ENCODE data around the gene MBOAT1. TPM values are rescaled to one million over a fixed set of nuclear protein-coding genes. Genes with fewer than 3 reads are reported as not detected.
A peak's percentile ranks its signal among the peaks of the same experiment; 100 is the strongest.

The MBOAT1 gene
- polyA plus RNA-seq, 1 of the 3 experiments (the other 2 are of a cell fraction), result 3.0 TPM

- Histone ChIP-seq H3K9me3 (no peaks in the 10 kb centered on the region), H3K4me1 (ENCODE audit: control insufficient read depth in 1 of 2, insufficient read depth in 2 of 2, low read depth in 1 of 2, low read length in 1 of 2) (peaks cover 0 to under 1% of the 10 kb centered on the region in 2 experiments; a peak in 1 of 4 replicates), H3K4me2 (no peak overlapping the region), H3F3A (replicated peaks; ENCODE audit: insufficient read depth) (peaks cover 5% of the 10 kb centered on the region), H3K36me3 (replicated peaks in 1 of 2; ENCODE audit: control insufficient read depth in 1 of 2, insufficient read depth in 2 of 2, low read length in 1 of 2) (no peaks in the 10 kb centered on the region), H3K27ac (ENCODE audit: low read depth in 2 of 2, low read length in 1 of 2) (no peak overlapping the region), H2AFZ (ENCODE audit: low read depth) (no peak overlapping the region), H3K4me3 (ENCODE audit: low read depth in 2 of 2, low read length in 1 of 2) (no peak overlapping the region), H3K9ac (no peak overlapping the region), H3K27me3 (ENCODE audit: insufficient read depth) (no peaks in the 10 kb centered on the region), H3K9me2 (no peaks in the 10 kb centered on the region), H3K79me2 (ENCODE audit: insufficient read depth) (no peaks in the 10 kb centered on the region), H4K20me1 (ENCODE audit: insufficient read depth) (no peaks in the 10 kb centered on the region)
- 96% methylated on average over 1 of the region's 1 CpG for WGBS (ENCODE audit: low lambda C conversion rate)
- no peak for DNase-seq
- no peak for TF ChIP-seq SIN3A (IDR thresholded peaks at IDR 0.05; ENCODE audit: borderline replicate concordance, low read depth, low read length)
- no peak for TF ChIP-seq MEF2A (IDR thresholded peaks at IDR 0.05; ENCODE audit: borderline replicate concordance, low read depth)
- no peak for TF ChIP-seq JUND (IDR thresholded peaks at IDR 0.05)
- ChIA-PET CTCF (no interaction called here), POLR2A (no interaction called here)
These were observed 20.3 kb downstream of the MBOAT1 start for GRCh38 chr6:20191992-20192391.

GRCh38 chr6:20188630-20189075 lies 23.6 kb downstream of the MBOAT1 start:
- no peaks in the 10 kb centered on the region for H3K36me3 ChIP-seq (replicated peaks in 1 of 2; ENCODE audit: control insufficient read depth in 1 of 2, insufficient read depth in 2 of 2, low read length in 1 of 2)
- no peak for DNase-seq
- ChIA-PET POLR2A (no interaction called here), CTCF (no interaction called here)
- H3K9me3 ChIP-seq, result no peaks in the 10 kb centered on the region
- H3K4me1 ChIP-seq (ENCODE audit: control insufficient read depth in 1 of 2, insufficient read depth in 2 of 2, low read depth in 1 of 2, low read length in 1 of 2), result 0 out of 4 replicates have a peak, but pooled peaks cover 0 to 6% of the 10 kb centered on the region in 2 experiments
- H3K4me2 ChIP-seq, result no peak overlapping the region
- no peaks in the 10 kb centered on the region for H4K20me1 ChIP-seq (ENCODE audit: insufficient read depth)
- no peaks in the 10 kb centered on the region for H3K9me2 ChIP-seq
- H3K4me3 ChIP-seq (ENCODE audit: low read depth in 2 of 2, low read length in 1 of 2), result no peak overlapping the region
- H3K9ac ChIP-seq, result no peak overlapping the region
- H3F3A ChIP-seq (replicated peaks; ENCODE audit: insufficient read depth), result peaks cover 11% of the 10 kb centered on the region
- H3K27me3 ChIP-seq (ENCODE audit: insufficient read depth), result no peaks in the 10 kb centered on the region
- no peak overlapping the region; a peak in 1 of 4 replicates for H3K27ac ChIP-seq (ENCODE audit: low read depth in 2 of 2, low read length in 1 of 2)
- 0 out of 2 replicates have a peak, but pooled peaks have one; percentile 17 for TF ChIP-seq TCF12 (IDR thresholded peaks at IDR 0.05)
- no peak for TF ChIP-seq SIN3A (IDR thresholded peaks at IDR 0.05; ENCODE audit: borderline replicate concordance, low read depth, low read length)
- H3K79me2 ChIP-seq (ENCODE audit: insufficient read depth), result no peaks in the 10 kb centered on the region
- no peak overlapping the region for H2AFZ ChIP-seq (ENCODE audit: low read depth)

GRCh38 chr6:20186981-20187380 lies 25.3 kb downstream of the MBOAT1 start:
- H3K4me3 ChIP-seq (ENCODE audit: low read depth in 2 of 2, low read length in 1 of 2), result no peak overlapping the region
- POLR2A ChIA-PET, result no interaction called here
- H3K4me2 ChIP-seq, result peak overlapping the region; percentile 36; the same call in 1 of the 2 replicates

More at GRCh38 chr6:20186981-20187380, 25.3 kb downstream of the MBOAT1 start:
- H3K27me3 ChIP-seq (ENCODE audit: insufficient read depth), result no peaks in the 10 kb centered on the region
- H3K79me2 ChIP-seq (ENCODE audit: insufficient read depth), result no peaks in the 10 kb centered on the region
- peaks cover 11% of the 10 kb centered on the region for H3F3A ChIP-seq (replicated peaks; ENCODE audit: insufficient read depth)
- H3K27ac ChIP-seq (ENCODE audit: low read depth in 2 of 2, low read length in 1 of 2), result peak overlapping the region; percentile 69; a peak in 3 of 4 replicates
- H2AFZ ChIP-seq (ENCODE audit: low read depth), result peak overlapping the region; percentile 7; the same call in 1 of the 2 replicates
- H3K4me1 ChIP-seq (ENCODE audit: control insufficient read depth in 1 of 2, insufficient read depth in 2 of 2, low read depth in 1 of 2, low read length in 1 of 2), result 0 out of 4 replicates have a peak, but pooled peaks cover 0 to 6% of the 10 kb centered on the region in 2 experiments
- H3K9me2 ChIP-seq, result no peaks in the 10 kb centered on the region
- no peaks in the 10 kb centered on the region for H3K9me3 ChIP-seq
- TF ChIP-seq EP300 (IDR thresholded peaks at IDR 0.05; ENCODE audit: borderline replicate concordance in 1 of 2, low read depth in 1 of 2, low read length in 1 of 2) (peak in 1 of 2 experiments; percentile 82; a peak in 2 of 4 replicates), RAD21 (IDR thresholded peaks at IDR 0.05; ENCODE audit: low read length) (no peak), FOSL2 (IDR thresholded peaks at IDR 0.05; ENCODE audit: borderline replicate concordance, low read depth) (peak; percentile 76; the same call in 1 of the 2 replicates), RXRA (IDR thresholded peaks at IDR 0.05; ENCODE audit: borderline replicate concordance, low read depth) (0 out of 2 replicates have a peak, but pooled peaks have one; percentile 10), ZBTB33 (IDR thresholded peaks at IDR 0.05; ENCODE audit: borderline replicate concordance, low read depth) (0 out of 2 replicates have a peak, but pooled peaks have one; percentile 21), YY1 (IDR thresholded peaks at IDR 0.05; ENCODE audit: low read depth) (peak; percentile 37; the same call in 1 of the 2 replicates), POLR2AphosphoS5 (IDR thresholded peaks at IDR 0.05; ENCODE audit: low read depth, low read length) (peak; percentile 79; the same call in 1 of the 2 replicates), FOXJ3 (CRISPR knock-in tag; IDR thresholded peaks at IDR 0.05) (no peak), JUND (IDR thresholded peaks at IDR 0.05) (peak; percentile 87), NFIC (IDR thresholded peaks at IDR 0.05; ENCODE audit: borderline replicate concordance) (peak; percentile 91), TCF12 (IDR thresholded peaks at IDR 0.05) (peak; percentile 98), PBX3 (IDR thresholded peaks at IDR 0.05) (peak; percentile 88), TEAD4 (IDR thresholded peaks at IDR 0.05; ENCODE audit: borderline replicate concordance, insufficient read depth) (peak; percentile 91), MEF2A (IDR thresholded peaks at IDR 0.05; ENCODE audit: borderline replicate concordance, low read depth) (peak; percentile 51; the same call in 1 of the 2 replicates)
- TF ChIP-seq, protein P1, sequence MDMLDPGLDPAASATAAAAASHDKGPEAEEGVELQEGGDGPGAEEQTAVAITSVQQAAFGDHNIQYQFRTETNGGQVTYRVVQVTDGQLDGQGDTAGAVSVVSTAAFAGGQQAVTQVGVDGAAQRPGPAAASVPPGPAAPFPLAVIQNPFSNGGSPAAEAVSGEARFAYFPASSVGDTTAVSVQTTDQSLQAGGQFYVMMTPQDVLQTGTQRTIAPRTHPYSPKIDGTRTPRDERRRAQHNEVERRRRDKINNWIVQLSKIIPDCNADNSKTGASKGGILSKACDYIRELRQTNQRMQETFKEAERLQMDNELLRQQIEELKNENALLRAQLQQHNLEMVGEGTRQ (IDR thresholded peaks at IDR 0.05; ENCODE audit: borderline replicate concordance, low read depth, low read length), result no peak
- TF ChIP-seq, protein P2, sequence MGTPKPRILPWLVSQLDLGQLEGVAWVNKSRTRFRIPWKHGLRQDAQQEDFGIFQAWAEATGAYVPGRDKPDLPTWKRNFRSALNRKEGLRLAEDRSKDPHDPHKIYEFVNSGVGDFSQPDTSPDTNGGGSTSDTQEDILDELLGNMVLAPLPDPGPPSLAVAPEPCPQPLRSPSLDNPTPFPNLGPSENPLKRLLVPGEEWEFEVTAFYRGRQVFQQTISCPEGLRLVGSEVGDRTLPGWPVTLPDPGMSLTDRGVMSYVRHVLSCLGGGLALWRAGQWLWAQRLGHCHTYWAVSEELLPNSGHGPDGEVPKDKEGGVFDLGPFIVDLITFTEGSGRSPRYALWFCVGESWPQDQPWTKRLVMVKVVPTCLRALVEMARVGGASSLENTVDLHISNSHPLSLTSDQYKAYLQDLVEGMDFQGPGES (IDR thresholded peaks at IDR 0.05; ENCODE audit: low read depth, low read length), result no peak
- no peaks in the 10 kb centered on the region for H4K20me1 ChIP-seq (ENCODE audit: insufficient read depth)
- no peak for DNase-seq
- no peaks in the 10 kb centered on the region for H3K36me3 ChIP-seq (replicated peaks in 1 of 2; ENCODE audit: control insufficient read depth in 1 of 2, insufficient read depth in 2 of 2, low read length in 1 of 2)
- no peak overlapping the region for H3K9ac ChIP-seq
- CTCF ChIA-PET, result no interaction called here
- 22% methylated on average over 5 of the region's 5 CpGs for WGBS (ENCODE audit: low lambda C conversion rate)

All from SK-N-SH (cell line).